Naive thymus-derived CD4-positive, alpha-beta T cell (primary cell): ENCODE measurements around the gene SOX11. TPM values are rescaled to one million over a fixed set of nuclear protein-coding genes. Genes with fewer than 3 reads are reported as not detected.

Experiments used
- ATAC-seq: fragments of 150-1000 bp; cut with Tn5 transposase; 2 replicates; pipeline ENCODE4 v1.10.0; 2021; ENCODE audit warnings: mild to moderate bottlenecking, moderate library complexity
- CTCF ChIA-PET: fragments of 350-600 bp; sonication (Branson Sonifier 250); formaldehyde crosslinking; loops from one replicate; lab custom pipeline; 2021; ENCODE audit warnings: antibody characterized with exemption; lab: Charles Lee
- POLR2A ChIA-PET: fragments of 350-600 bp; sonication (Branson Sonifier 250); formaldehyde crosslinking; loops from one replicate; lab custom pipeline; 2021; ENCODE audit warnings: antibody characterized with exemption, inconsistent platforms; lab: Charles Lee
- DNase-seq, 9 donors: peaks; one replicate each; pipeline versions ENCODE4 v3.0.0 to v3.0.0-alpha.2; 2020 to 2022; ENCODE audit warnings: mixed read lengths in 1 of 9
- H3K27ac ChIP-seq: one replicate; pipeline ENCODE4 v1.7.0; 2013; ENCODE audit warnings: mild to moderate bottlenecking, low read depth, low read length, moderate library complexity
- H3K27me3 ChIP-seq, 2 donors: one replicate each; pipeline ENCODE4 v1.7.0; 2013; ENCODE audit warnings: low read length in 2 of 2, mild to moderate bottlenecking in 2 of 2, moderate library complexity in 2 of 2; ENCODE audit not compliant: control insufficient read depth in 2 of 2, insufficient read depth in 2 of 2
- H3K36me3 ChIP-seq, 3 experiments: 1 replicate in 2 of 3; 2 replicates in 1 of 3; pipeline ENCODE4 v1.7.0; 2013; ENCODE audit warnings: low read length in 3 of 3, mild to moderate bottlenecking in 3 of 3, moderate library complexity in 1 of 3; ENCODE audit not compliant: insufficient read depth in 3 of 3, control insufficient read depth in 2 of 3
- H3K4me1 ChIP-seq, 2 donors: one replicate each; pipeline ENCODE4 v1.7.0; 2013; ENCODE audit warnings: low read length in 2 of 2, mild to moderate bottlenecking in 2 of 2, moderate library complexity in 1 of 2; ENCODE audit not compliant: control insufficient read depth in 2 of 2, insufficient read depth in 2 of 2
- H3K4me3 ChIP-seq: 2 replicates; pipeline ENCODE4 v1.7.0; 2013; ENCODE audit warnings: mild to moderate bottlenecking, low read length
- H3K9me3 ChIP-seq, 3 experiments: 1 replicate in 2 of 3; 2 replicates in 1 of 3; pipeline ENCODE4 v1.7.0; 2013; ENCODE audit warnings: low read length in 3 of 3; ENCODE audit not compliant: control insufficient read depth in 2 of 3
- H3K27ac Mint-ChIP-seq, 9 donors: one replicate each; pipeline ENCODE4 v1.8.0; 2020 to 2022; ENCODE audit warnings: mixed read lengths in 9 of 9, mild to moderate bottlenecking in 8 of 9, moderate library complexity in 5 of 9, inconsistent platforms in 2 of 9
- H3K27me3 Mint-ChIP-seq, 5 donors: one replicate each; pipeline ENCODE4 v1.8.0; 2021 to 2022; ENCODE audit warnings: mixed read lengths in 5 of 5, mild to moderate bottlenecking in 1 of 5
- H3K36me3 Mint-ChIP-seq, 5 donors: one replicate each; pipeline ENCODE4 v1.8.0; 2020 to 2022; ENCODE audit warnings: mixed read lengths in 5 of 5, mild to moderate bottlenecking in 3 of 5, inconsistent platforms in 1 of 5
- H3K4me1 Mint-ChIP-seq, 7 donors: one replicate each; pipeline ENCODE4 v1.8.0; 2020 to 2022; ENCODE audit warnings: mixed read lengths in 7 of 7, mild to moderate bottlenecking in 3 of 7, inconsistent platforms in 1 of 7
- H3K4me3 Mint-ChIP-seq, 10 donors: one replicate each; pipeline ENCODE4 v1.8.0; 2020 to 2022; ENCODE audit warnings: mild to moderate bottlenecking in 10 of 10, mixed read lengths in 10 of 10, moderate library complexity in 6 of 10, inconsistent platforms in 2 of 10
- H3K9me3 Mint-ChIP-seq, 11 donors: one replicate each; pipeline ENCODE4 v1.8.0; 2020 to 2022; ENCODE audit warnings: mixed read lengths in 11 of 11, mild to moderate bottlenecking in 4 of 11, inconsistent platforms in 1 of 11, moderate library complexity in 1 of 11
- intact Hi-C, 2 donors: fragments of 100-400 bp; cut with micrococcal nuclease; formaldehyde crosslinking; loops; one replicate each; pipeline ENCODE4 v1.15.1; 2023
- polyA plus RNA-seq, 2 donors: library from polyadenylated mRNA; unstranded; fragments of 300-500 nt; fragmentation: Illumina TruSeq; gene quantifications; one replicate each; pipeline ENCODE4 v1.2.3, GENCODE V29; 2021
- total RNA-seq, 6 experiments: library from RNA in 5 of 6; stranded (reverse) in 5 of 6; gene quantifications; 1 replicate in 5 of 6; 2 replicates in 1 of 6; pipeline ENCODE4 v1.2.3 and lab custom pipeline; 2021 to 2026

Gene SOX11
- total and polyA plus RNA-seq, 7 experiments from 2014 or later: not detected

GRCh38 chr2:5690718-5691220 lies 1.4 kb upstream of the SOX11 start:
- H3K36me3 ChIP-seq: no peaks in the 10 kb centered on the region
- CTCF ChIA-PET: no interaction called here
- DNase-seq (no peak), ATAC-seq (no peak)
- peaks cover 0 to 17% (median 4%) of the 10 kb centered on the region in 11 donors for H3K9me3 Mint-ChIP-seq
- H3K9me3 ChIP-seq: no peaks in the 10 kb centered on the region
- no peaks in the 10 kb centered on the region for H3K4me1 ChIP-seq
- H3K4me3 ChIP-seq: no peak overlapping the region
- peaks cover 0 to 14% of the 10 kb centered on the region in 2 donors for H3K27me3 ChIP-seq
- H3K4me3 Mint-ChIP-seq: peak overlapping the region; percentile 21 to 72 (median 42)
- H3K27ac ChIP-seq: no peak overlapping the region
- H3K4me1 Mint-ChIP-seq: peaks cover 5 to 24% (median 21%) of the 10 kb centered on the region in 7 donors
- intact Hi-C loops: no loop called here
- peaks cover 54 to 61% (median 55%) of the 10 kb centered on the region in 5 donors for H3K27me3 Mint-ChIP-seq
- POLR2A ChIA-PET: no interaction called here
- H3K27ac Mint-ChIP-seq: peak overlapping the region in 1 of 9 donors; percentile 85
- peaks cover 0 to 12% (median 0%) of the 10 kb centered on the region in 5 donors for H3K36me3 Mint-ChIP-seq

GRCh38 chr2:5691221-5691984 lies 781 bp upstream of the SOX11 start:
- Histone ChIP-seq H3K4me1 (no peaks in the 10 kb centered on the region), H3K4me3 (no peak overlapping the region), H3K27me3 (peaks cover 0 to 14% of the 10 kb centered on the region in 2 donors), H3K36me3 (no peaks in the 10 kb centered on the region), H3K9me3 (no peaks in the 10 kb centered on the region), H3K27ac (no peak overlapping the region)
- intact Hi-C loops: no loop called here
- peaks cover 0 to 12% (median 0%) of the 10 kb centered on the region in 5 donors for H3K36me3 Mint-ChIP-seq
- peaks cover 56 to 65% (median 60%) of the 10 kb centered on the region in 5 donors for H3K27me3 Mint-ChIP-seq
- ChIA-PET CTCF (no interaction called here), POLR2A (no interaction called here)
- peak overlapping the region in 1 of 9 donors; percentile 85 for H3K27ac Mint-ChIP-seq
- H3K4me1 Mint-ChIP-seq: peaks cover 6 to 28% (median 21%) of the 10 kb centered on the region in 7 donors
- H3K4me3 Mint-ChIP-seq: peak overlapping the region in 6 of 10 donors; percentile 33 to 72 (median 58)
- ATAC-seq: no peak
- H3K9me3 Mint-ChIP-seq: peaks cover 0 to 17% (median 4%) of the 10 kb centered on the region in 11 donors
- DNase-seq: no peak

GRCh38 chr2:5692561-5693286 lies 540 bp downstream of the SOX11 start:
- H3K9me3 ChIP-seq: no peaks in the 10 kb centered on the region
- intact Hi-C loops: no loop called here
- no peak overlapping the region for H3K27ac ChIP-seq
- Mint-ChIP-seq H3K4me1 (peaks cover 6 to 30% (median 24%) of the 10 kb centered on the region in 7 donors), H3K27me3 (peaks cover 53 to 65% (median 58%) of the 10 kb centered on the region in 5 donors), H3K36me3 (peaks cover 0 to 12% (median 0%) of the 10 kb centered on the region in 5 donors), H3K4me3 (peak overlapping the region in 4 of 10 donors; percentile 16 to 39 (median 32)), H3K9me3 (peaks cover 0 to 18% (median 4%) of the 10 kb centered on the region in 11 donors), H3K27ac (peak overlapping the region in 1 of 9 donors; percentile 18)
- H3K36me3 ChIP-seq: no peaks in the 10 kb centered on the region
- CTCF ChIA-PET: no interaction called here
- no peaks in the 10 kb centered on the region for H3K4me1 ChIP-seq
- H3K27me3 ChIP-seq: peaks cover 0 to 14% of the 10 kb centered on the region in 2 donors
- POLR2A ChIA-PET: no interaction called here
- H3K4me3 ChIP-seq: no peak overlapping the region
- no peak for DNase-seq
- no peak for ATAC-seq

- H3K27ac Mint-ChIP-seq: peak overlapping the region in 1 of 9 donors; percentile 76
- DNase-seq (no peak), ATAC-seq (no peak)
- ChIA-PET POLR2A (no interaction called here), CTCF (no interaction called here)
- H3K27ac ChIP-seq: no peak overlapping the region
- H3K27me3 ChIP-seq: peaks cover 0 to 14% of the 10 kb centered on the region in 2 donors
- no peaks in the 10 kb centered on the region for H3K9me3 ChIP-seq
- intact Hi-C loops: no loop called here
- no peaks in the 10 kb centered on the region for H3K36me3 ChIP-seq
- peaks cover 6 to 32% (median 26%) of the 10 kb centered on the region in 7 donors for H3K4me1 Mint-ChIP-seq
- no peaks in the 10 kb centered on the region for H3K4me1 ChIP-seq
- peaks cover 0 to 12% (median 0%) of the 10 kb centered on the region in 5 donors for H3K36me3 Mint-ChIP-seq
- H3K9me3 Mint-ChIP-seq: peaks cover 0 to 19% (median 4%) of the 10 kb centered on the region in 11 donors
- peaks cover 53 to 73% (median 61%) of the 10 kb centered on the region in 5 donors for H3K27me3 Mint-ChIP-seq
- H3K4me3 ChIP-seq: no peak overlapping the region
- H3K4me3 Mint-ChIP-seq: peak overlapping the region in 7 of 10 donors; percentile 22 to 59 (median 42)
Observed at GRCh38 chr2:5693287-5694201, 1.4 kb downstream of the SOX11 start.

- Histone ChIP-seq H3K4me1 (no peaks in the 10 kb centered on the region), H3K27ac (no peak overlapping the region), H3K4me3 (no peak overlapping the region), H3K9me3 (no peaks in the 10 kb centered on the region), H3K36me3 (no peaks in the 10 kb centered on the region), H3K27me3 (peaks cover 0 to 9% of the 10 kb centered on the region in 2 donors)
- POLR2A ChIA-PET: no interaction called here
- H3K36me3 Mint-ChIP-seq: peaks cover 0 to 12% (median 0%) of the 10 kb centered on the region in 5 donors
- CTCF ChIA-PET: no interaction called here
- H3K4me1 Mint-ChIP-seq: peaks cover 6 to 32% (median 26%) of the 10 kb centered on the region in 7 donors
- intact Hi-C loops: no loop called here
- peaks cover 52 to 72% (median 61%) of the 10 kb centered on the region in 5 donors for H3K27me3 Mint-ChIP-seq
- ATAC-seq (no peak), DNase-seq (no peak)
- peak overlapping the region in 6 of 10 donors; percentile 22 to 59 (median 40) for H3K4me3 Mint-ChIP-seq
- H3K9me3 Mint-ChIP-seq: peaks cover 0 to 19% (median 4%) of the 10 kb centered on the region in 11 donors
- peak overlapping the region in 1 of 9 donors; percentile 76 for H3K27ac Mint-ChIP-seq
Observed at GRCh38 chr2:5694306-5694705, 2.1 kb downstream of the SOX11 start.
